GM23248 (cell line): Measurements from ENCODE around the gene COA7.

Source experiments
- EZH2 ChIP-seq: fragments of 200-600 bp; sonication (generic); IDR thresholded peaks from 2 replicates; pipeline ENCODE4 v1.6.1; 2018; ENCODE audit warnings: antibody characterized with exemption, mild to moderate bottlenecking; ENCODE audit not compliant: insufficient read depth, poor library complexity, severe bottlenecking
- EZH2phosphoT487 ChIP-seq: fragments of 200-600 bp; sonication (generic); IDR thresholded peaks from 2 replicates; pipeline ENCODE4 v1.6.1; 2018; ENCODE audit warnings: antibody characterized with exemption, moderate library complexity, mild to moderate bottlenecking, low read depth; ENCODE audit not compliant: insufficient read depth

DNA sequence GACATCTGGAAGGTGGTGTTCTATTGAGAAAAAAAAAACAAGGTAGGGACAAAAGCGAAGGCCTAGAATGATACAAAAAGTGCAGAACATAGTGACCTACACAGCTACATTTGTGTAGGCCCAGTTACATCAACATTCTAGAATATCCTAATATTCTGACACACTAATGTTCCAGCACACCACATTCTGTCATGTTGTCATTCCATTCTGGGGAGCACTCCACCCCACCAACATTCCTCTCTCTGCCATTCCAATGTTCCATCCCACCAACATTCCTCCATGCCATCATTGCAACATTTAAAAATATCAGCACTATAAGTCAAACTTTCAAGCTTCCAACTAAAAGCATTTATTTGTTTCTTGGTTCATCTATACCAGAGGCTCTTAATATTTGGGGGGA is 28.5 kb downstream of the COA7 start:
- TF ChIP-seq EZH2, result no peak
- no peak for TF ChIP-seq EZH2phosphoT487
